GM18499 (cell line): ENCODE measurements around the gene KLHL33.
A peak's percentile ranks its signal among the peaks of the same experiment; 100 is the strongest.
"Not testable (repeated sequence)": the region's sequence is repeated elsewhere in the genome, so short reads cannot be mapped to it uniquely, and the experiment has no call there.

Source experiments
- ATAC-seq: cut with Tn5 transposase; IDR thresholded peaks from one replicate; pipeline ENCODE4 v1.9.1; 2021; ENCODE audit warnings: moderate number of reproducible peaks; ENCODE audit not compliant: insufficient read depth, unreplicated experiment

KLHL33 gene

GRCh38 chr14:20454516-20455354 is 18.8 kb upstream of the KLHL33 start, which contains the start of the genes APEX1 and OSGEP:
Gene APEX1, plus strand, starts transcription at chr14:20455226. Its CDS starts 420 bp downstream, at chr14:20455646.
Gene OSGEP, minus strand, starts transcription at chr14:20454812. Its CDS starts 129 bp downstream, at chr14:20454683.
- ATAC-seq, result peak; percentile 74

DNA sequence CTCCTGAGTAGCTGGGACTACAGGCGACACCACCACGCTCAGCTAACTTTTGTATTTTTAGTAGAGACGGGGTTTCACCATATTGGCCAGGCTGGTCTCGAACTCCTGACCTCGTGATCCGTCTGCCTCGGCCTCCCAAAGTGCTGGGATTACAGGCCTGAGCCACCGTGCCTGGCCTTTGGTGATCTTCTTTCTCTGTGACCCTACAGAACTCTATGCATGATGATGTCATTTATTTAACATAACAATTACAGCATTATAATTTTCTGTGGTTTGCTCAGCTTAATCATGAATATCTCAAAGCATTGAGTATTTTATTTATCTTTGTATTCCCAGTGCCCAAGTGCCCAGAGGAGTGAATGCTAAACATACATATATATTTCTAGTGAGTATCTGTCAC is 16.9 kb upstream of the KLHL33 start:
- ATAC-seq, result not testable (repeated sequence)

- no peak for ATAC-seq
Observed at GRCh38 chr14:20446889-20447288, 10.9 kb upstream of the KLHL33 start.

DNA sequence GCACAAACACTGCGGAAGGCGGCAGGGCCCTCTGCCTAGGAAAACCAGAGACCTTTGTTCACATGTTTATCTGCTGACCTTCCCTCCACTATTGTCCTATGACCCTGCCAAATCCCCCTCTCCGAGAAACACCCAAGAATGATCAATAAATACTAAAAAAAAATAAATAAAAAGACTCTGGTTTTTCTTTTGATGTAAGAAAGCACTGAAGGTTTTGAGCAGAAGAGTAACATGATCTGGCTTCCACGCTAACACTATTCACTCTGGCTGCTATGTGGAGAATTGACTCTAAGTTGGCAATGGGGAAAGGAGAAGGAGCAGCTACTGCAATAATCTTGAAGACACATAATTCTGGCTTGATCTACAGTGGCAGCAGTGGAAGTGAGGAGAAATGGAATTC is 7.7 kb upstream of the KLHL33 start:
- ATAC-seq, result not testable (repeated sequence)

DNA sequence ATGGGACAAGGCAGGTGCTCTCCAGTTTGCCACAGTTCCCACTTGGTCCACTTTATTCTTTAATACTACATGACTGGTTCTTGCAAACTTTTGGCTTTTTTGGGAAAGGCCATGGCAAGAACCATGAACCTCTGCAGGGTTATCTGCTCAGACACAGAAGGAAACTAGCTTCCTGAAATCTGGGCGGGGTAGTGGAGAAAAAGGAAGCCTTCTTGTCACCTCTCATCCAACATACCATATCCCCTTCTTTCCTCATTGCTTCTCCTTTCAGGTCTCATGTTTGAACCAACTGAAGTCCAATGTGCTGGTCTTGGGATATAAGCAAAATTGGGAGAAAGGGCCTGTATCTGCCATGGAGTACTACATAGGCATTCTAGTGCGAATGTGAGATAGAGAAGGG is 5.5 kb upstream of the KLHL33 start:
- no peak for ATAC-seq

DNA sequence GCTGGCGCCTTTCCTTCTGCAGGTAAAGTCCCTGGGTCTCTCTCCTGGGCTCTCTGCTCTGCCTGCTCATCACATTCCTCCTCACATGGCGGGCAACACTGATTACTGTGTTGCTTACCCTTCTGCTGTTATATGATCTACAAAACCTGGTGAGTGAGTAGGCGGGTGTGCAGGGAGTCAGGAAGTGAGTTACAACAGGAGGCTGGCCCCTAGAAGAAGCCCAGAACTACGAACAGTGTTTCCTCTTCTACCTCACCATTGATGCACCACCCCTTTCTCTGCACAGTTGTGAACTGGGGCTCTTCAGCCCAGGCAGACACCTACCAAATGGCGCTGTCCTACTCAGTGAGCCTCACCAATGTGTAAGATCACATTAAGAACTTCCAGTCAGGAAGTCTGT is 4.9 kb upstream of the KLHL33 start:
- ATAC-seq, result no peak

GRCh38 chr14:20440465-20440864 is 4.5 kb upstream of the KLHL33 start:
- no peak for ATAC-seq

DNA sequence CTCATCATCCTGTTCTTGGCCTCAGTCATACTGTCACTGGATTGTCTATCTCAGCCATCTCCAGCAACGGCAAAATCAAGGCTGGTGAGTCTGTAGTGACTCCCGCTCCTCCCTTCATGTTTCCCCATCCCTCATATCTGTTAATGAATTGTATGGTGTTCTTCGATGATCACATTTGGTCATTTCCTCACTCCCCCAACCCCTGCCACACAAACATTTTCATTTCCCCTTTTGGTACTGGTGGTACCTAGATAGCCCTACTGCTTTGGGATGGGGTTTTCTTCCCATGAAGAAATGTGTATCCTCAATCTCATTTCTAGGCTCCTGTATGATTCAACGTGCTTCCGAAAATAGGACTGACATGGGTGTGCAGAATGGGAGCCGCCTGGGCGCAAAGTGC is 2.7 kb upstream of the KLHL33 start:
- no peak for ATAC-seq

GRCh38 chr14:20436363-20436755 is 393 bp upstream of the KLHL33 start:
- no peak for ATAC-seq

- no peak for ATAC-seq
Observed at GRCh38 chr14:20434701-20435581, 1.0 kb downstream of the KLHL33 start.

DNA sequence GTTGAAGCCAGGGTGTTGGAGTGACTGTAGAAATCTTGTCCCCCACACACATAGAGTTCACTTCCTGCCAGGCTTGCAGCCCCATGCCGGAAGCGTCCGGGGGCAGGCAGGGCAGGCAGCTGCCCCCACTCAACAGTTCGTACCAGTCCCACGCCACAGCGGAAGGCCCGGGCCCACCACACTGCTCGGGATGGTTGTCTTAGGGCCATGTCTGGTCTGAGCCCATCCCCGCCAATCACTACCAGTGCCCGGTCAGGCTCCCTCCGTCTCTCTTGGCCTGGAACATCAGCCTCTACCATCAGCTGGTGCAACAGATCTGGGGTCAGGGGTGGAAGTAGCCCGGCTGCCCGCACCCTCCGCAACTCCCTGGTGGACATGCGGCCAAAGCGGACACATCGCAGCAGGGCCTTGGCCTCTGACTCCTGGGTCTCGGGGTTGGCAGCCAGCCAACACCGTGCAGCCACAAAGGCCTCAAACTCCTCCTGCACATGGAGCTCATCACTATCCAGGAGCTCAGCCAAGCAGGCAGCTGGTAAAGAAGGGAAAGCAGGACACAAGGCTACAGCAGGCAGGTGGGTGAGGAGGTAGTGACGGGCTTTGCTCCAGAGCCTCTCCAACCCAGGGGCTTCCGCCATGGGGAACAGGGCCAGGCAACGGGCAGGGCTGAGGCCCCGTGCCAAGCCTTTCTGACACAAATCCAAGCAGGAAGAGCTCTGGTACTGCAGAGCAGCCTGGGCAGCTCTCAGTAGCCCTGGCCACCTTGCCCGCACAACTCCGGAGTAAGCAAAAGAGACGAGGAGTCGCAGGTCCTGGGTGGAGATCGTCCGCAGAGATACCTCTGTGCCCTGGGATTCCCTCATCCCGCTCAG is 5.9 kb downstream of the KLHL33 start:
- ATAC-seq, result no peak

GRCh38 chr14:20428802-20429201 is 7.2 kb downstream of the KLHL33 start:
- ATAC-seq, result no peak

DNA sequence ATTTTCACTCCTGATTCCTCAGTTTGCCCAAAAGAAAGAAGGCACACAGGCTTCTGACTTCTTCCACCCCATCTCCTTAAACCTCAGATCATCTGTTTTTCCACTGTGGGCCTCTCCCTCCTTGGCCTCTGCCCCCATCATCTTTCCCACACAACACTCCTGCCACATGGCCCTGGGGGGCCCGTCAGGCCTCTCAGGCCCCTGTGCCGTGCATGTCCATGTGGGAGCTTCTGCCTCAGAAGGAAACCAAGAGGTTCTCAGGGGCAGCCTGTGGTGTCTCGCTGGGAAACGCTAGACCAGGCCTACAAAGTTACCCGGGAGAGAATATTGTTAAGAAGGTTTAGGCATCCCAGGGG is 8.0 kb downstream of the KLHL33 start:
- no peak for ATAC-seq

DNA sequence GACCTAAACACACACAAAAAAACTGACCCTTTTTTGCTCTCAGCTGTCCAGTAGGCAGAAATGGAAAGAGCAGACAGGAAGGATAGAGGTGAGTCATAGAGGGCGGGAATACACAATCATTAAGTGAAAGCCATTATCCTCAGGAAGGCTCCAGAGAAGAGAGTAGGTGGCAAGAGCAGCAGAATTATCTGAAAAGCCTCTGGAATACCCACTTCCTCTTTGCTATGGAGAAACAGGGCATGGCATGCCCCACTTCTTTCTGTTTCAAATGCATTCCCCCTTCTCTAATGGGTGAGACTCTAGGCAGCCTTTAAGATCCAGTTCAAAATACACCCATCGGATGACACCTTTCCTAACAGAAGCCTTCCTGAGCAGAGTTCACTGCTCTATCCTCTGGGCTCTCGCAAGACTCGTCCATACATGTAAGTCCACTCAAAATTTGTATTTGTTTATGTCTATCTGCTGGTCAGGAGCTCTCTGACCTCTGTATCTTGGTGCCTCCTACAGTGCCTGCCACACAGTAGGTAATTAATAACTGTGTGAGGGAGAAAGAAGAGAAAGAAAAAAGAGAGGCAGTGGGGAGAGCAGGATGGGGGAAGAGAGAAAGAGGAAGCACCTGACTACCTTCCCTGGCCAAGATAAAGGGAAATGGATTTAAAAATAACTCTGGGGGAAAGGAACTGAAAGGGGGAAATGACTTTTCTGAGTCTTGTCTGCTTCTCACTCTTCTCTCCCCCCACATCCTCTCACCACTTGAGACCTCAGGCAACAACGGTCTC is 8.5 kb downstream of the KLHL33 start:
- peak; percentile 59 for ATAC-seq

DNA sequence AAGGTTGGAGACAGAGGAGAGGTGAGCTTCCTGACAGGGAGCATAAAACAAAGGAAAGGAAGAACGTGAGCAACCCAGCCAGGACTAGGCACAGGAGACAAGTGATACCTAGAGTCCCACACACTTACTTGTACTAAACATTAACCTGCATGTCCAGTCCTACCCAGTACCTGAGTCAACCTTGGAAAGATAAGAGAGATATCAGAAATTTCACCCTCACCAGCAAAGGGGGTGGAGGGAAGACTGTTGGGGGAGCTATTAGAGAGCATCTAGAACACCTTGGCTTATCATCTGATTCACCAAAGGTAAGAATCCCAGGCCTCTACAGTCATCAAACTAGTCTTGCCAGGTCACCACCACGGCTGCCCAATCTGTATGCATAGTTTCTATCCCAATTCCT is 11.1 kb downstream of the KLHL33 start:
- ATAC-seq, result no peak

- ATAC-seq, result no peak
Observed at GRCh38 chr14:20422886-20423285, 13.1 kb downstream of the KLHL33 start.

DNA sequence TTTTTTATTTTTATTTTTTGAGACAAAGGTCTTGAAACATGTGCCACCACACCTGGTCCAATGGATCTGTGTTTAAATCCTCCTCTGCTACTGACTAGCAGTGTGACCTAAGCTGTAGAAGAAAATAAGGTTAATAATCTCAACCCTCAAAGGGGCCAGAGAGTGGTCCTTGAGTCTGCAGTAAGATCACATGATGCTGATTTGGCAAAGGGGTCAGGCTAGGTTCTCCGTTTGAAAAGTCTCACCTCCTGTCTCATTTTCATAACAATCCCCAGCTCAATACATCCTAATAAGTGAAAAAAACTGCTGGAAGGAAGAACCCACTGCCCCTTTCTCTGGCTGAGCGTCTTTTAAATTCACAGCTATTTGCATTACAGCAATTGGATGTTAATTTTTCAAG is 14.7 kb downstream of the KLHL33 start:
- no peak for ATAC-seq

- ATAC-seq, result no peak
Observed at GRCh38 chr14:20419419-20419818, 16.5 kb downstream of the KLHL33 start.

DNA sequence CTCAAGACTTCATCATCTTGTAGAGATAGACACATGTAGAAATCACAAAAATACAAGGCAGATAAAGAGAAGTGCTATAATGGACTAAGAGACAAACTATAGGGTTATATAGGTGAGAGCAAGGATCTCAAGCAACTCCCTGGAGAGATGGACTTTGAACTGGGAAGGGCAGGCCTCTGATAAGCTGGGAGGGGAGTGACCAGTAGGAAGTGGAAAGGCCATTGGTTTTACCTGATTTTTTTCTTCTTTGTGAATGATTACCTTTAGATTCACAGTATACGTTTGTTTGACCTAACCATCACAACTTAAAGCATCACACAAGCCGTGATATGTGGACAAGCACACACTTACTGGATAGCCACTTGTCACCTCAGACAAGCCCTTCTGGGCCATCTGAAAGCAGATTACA is 17.5 kb downstream of the KLHL33 start:
- no peak for ATAC-seq
